ENCODE measurements around the gene VHLL.

GRCh38 chr1:156276532-156276931 is 22.6 kb downstream of the VHLL start:
- peak in 1 of 2 donors; percentile 41 for TF ChIP-seq JUND (IDR thresholded peaks at IDR 0.05)
- no peak for TF ChIP-seq CTCF (IDR thresholded peaks at IDR 0.05; ENCODE audit: low read depth, low read length, missing input control)
